Measurements from ENCODE around the gene REXO1. TPM values are rescaled to one million over a fixed set of nuclear protein-coding genes. Genes with fewer than 3 reads are reported as not detected.

The REXO1 gene
- total RNA-seq, 2 donors from 2014 or later, result 29.8 to 59.1 TPM

GRCh38 chr19:1851654-1852580, 3.6 kb upstream of the REXO1 start:
- no peaks in the 10 kb centered on the region for H3K27me3 ChIP-seq (replicated peaks; ENCODE audit: insufficient read depth)
- H3K36me3 ChIP-seq, result no peaks in the 10 kb centered on the region
- intact Hi-C loops (cut with DNase I), result no loop called here
- H3K4me3 ChIP-seq, result no peak overlapping the region
- H3K4me1 ChIP-seq (replicated peaks), result peaks cover 6% of the 10 kb centered on the region
- H3K27ac ChIP-seq, result no peak overlapping the region
- H3K9me3 ChIP-seq, result no peaks in the 10 kb centered on the region
- TF ChIP-seq POLR2AphosphoS5 (IDR thresholded peaks at IDR 0.05), result no peak
- no peak for TF ChIP-seq POLR2A (IDR thresholded peaks at IDR 0.05)
- no peak for TF ChIP-seq CTCF (IDR thresholded peaks at IDR 0.05)
- 22% methylated on average over 61 of the region's 66 CpGs for WGBS
- DNase-seq (ENCODE audit: low spot score), result no peak

- no peaks in the 10 kb centered on the region for H3K9me3 ChIP-seq
- peaks cover 14% of the 10 kb centered on the region for H3K4me1 ChIP-seq (replicated peaks)
- no peak for DNase-seq (ENCODE audit: low spot score)
- intact Hi-C loops (cut with DNase I), result no loop called here
- H3K27me3 ChIP-seq (replicated peaks; ENCODE audit: insufficient read depth), result no peaks in the 10 kb centered on the region
- no peak overlapping the region for H3K27ac ChIP-seq
- TF ChIP-seq CTCF (IDR thresholded peaks at IDR 0.05) (no peak), POLR2A (IDR thresholded peaks at IDR 0.05) (no peak), POLR2AphosphoS5 (IDR thresholded peaks at IDR 0.05) (no peak)
- WGBS, result 70% methylated on average over 31 of the region's 31 CpGs
- H3K4me3 ChIP-seq, result no peak overlapping the region
- H3K36me3 ChIP-seq, result no peaks in the 10 kb centered on the region
Measured at GRCh38 chr19:1850809-1851653, 2.7 kb upstream of the REXO1 start.

- DNase-seq (ENCODE audit: low spot score), result no peak
- H3K4me1 ChIP-seq (replicated peaks), result peaks cover 17% of the 10 kb centered on the region
- intact Hi-C loops (cut with DNase I), result no loop called here
- no peaks in the 10 kb centered on the region for H3K9me3 ChIP-seq
- 86% methylated on average over 10 of the region's 10 CpGs for WGBS
- no peak for TF ChIP-seq POLR2A (IDR thresholded peaks at IDR 0.05)
- no peak for TF ChIP-seq POLR2AphosphoS5 (IDR thresholded peaks at IDR 0.05)
- no peak for TF ChIP-seq CTCF (IDR thresholded peaks at IDR 0.05)
- H3K36me3 ChIP-seq, result no peaks in the 10 kb centered on the region
- H3K4me3 ChIP-seq, result no peak overlapping the region
- no peak overlapping the region for H3K27ac ChIP-seq
- H3K27me3 ChIP-seq (replicated peaks; ENCODE audit: insufficient read depth), result no peaks in the 10 kb centered on the region
Measured at GRCh38 chr19:1849886-1850398, 1.7 kb upstream of the REXO1 start.

- Histone ChIP-seq H3K27me3 (replicated peaks; ENCODE audit: insufficient read depth) (no peaks in the 10 kb centered on the region), H3K4me1 (replicated peaks) (peaks cover 26% of the 10 kb centered on the region), H3K36me3 (no peaks in the 10 kb centered on the region), H3K9me3 (no peaks in the 10 kb centered on the region), H3K27ac (peak overlapping the region in 1 of 2 donors; percentile 95), H3K4me3 (no peak overlapping the region)
- no peak for DNase-seq (ENCODE audit: low spot score)
- intact Hi-C loops (cut with DNase I), result no loop called here
- WGBS, result 59% methylated on average over 5 of the region's 5 CpGs
- TF ChIP-seq CTCF (IDR thresholded peaks at IDR 0.05), result no peak
- TF ChIP-seq POLR2AphosphoS5 (IDR thresholded peaks at IDR 0.05), result no peak
- TF ChIP-seq POLR2A (IDR thresholded peaks at IDR 0.05), result no peak
Measured at GRCh38 chr19:1849132-1849474, 820 bp upstream of the REXO1 start.
